GM12878 (cell line): ENCODE results near the gene OR4D6.
"Not testable (repeated sequence)": the region's sequence is repeated elsewhere in the genome, so short reads cannot be mapped to it uniquely, and the experiment has no call there.

Experiments
- ASH2L ChIP-seq: fragments of 300-600, 200-600 bp; sonication (generic); IDR thresholded peaks from 2 replicates; pipeline ENCODE4 v1.6.1; 2017; ENCODE audit warnings: low read depth, mild to moderate bottlenecking, borderline replicate concordance
- CTCF ChIP-seq, 3 experiments: IDR thresholded peaks in 2 of 3; conservative IDR thresholded peaks in 1 of 3; 2 replicates each; pipeline ENCODE4 v1.5.1; 2011; ENCODE audit warnings: low read depth in 3 of 3, low read length in 3 of 3, mild to moderate bottlenecking in 3 of 3, control low read depth in 2 of 3, moderate library complexity in 2 of 3, inconsistent platforms in 1 of 3, mixed read lengths in 1 of 3; ENCODE audit not compliant: control insufficient read depth in 2 of 3, insufficient read depth in 1 of 3; ENCODE audit errors: extremely low read depth in 1 of 3
- NFIC ChIP-seq: IDR thresholded peaks from 2 replicates; pipeline ENCODE4 v1.6.1; 2012; ENCODE audit warnings: low read depth, mild to moderate bottlenecking, inconsistent platforms, low read length, moderate library complexity
- NFYB ChIP-seq: IDR thresholded peaks from 2 replicates; pipeline ENCODE4 v1.6.1; 2011; ENCODE audit warnings: low read depth, mild to moderate bottlenecking, low read length, improper control_type of control experiment, moderate library complexity; ENCODE audit not compliant: insufficient read depth
- RBBP5 ChIP-seq: fragments of 200-600 bp; sonication (generic); conservative IDR thresholded peaks from 2 replicates; pipeline ENCODE4 v1.6.1; 2016
- RCOR1 ChIP-seq: conservative IDR thresholded peaks from 2 replicates; pipeline ENCODE4 v1.6.1; 2012; ENCODE audit warnings: low read depth, low read length, improper control_type of control experiment
- RELA ChIP-seq: fragments of 450-650 bp; IDR thresholded peaks from 2 replicates; pipeline ENCODE4 v1.8.0; 2014; ENCODE audit warnings: borderline replicate concordance; ENCODE audit not compliant: partially characterized antibody
- TBL1XR1 ChIP-seq: IDR thresholded peaks from 2 replicates; pipeline ENCODE4 v1.6.1; 2012; ENCODE audit warnings: low read depth, low read length, improper control_type of control experiment
- ZBTB40 ChIP-seq: fragments of 450-650 bp; IDR thresholded peaks from 2 replicates; pipeline ENCODE4 v1.6.1; 2016; ENCODE audit warnings: mild to moderate bottlenecking, moderate library complexity, borderline replicate concordance

GRCh38 chr11:59445624-59446023 is 11.1 kb upstream of the OR4D6 start:
- TF ChIP-seq ASH2L; RCOR1; CTCF (IDR thresholded peaks at IDR 0.05 in 2 of 3, conservative IDR thresholded peaks at IDR 0.05 in 1 of 3; ENCODE audit: control insufficient read depth in 2 of 3, extremely low read depth in 1 of 3, insufficient read depth in 1 of 3, low read depth in 3 of 3, low read length in 3 of 3); RELA; NFIC; NFYB; RBBP5; TBL1XR1; ZBTB40: not testable (repeated sequence)
